Breast epithelium (tissue), 3 donors: ENCODE measurements around the gene COL28A1.

ENCODE experiments used
- POLR2A ChIP-seq: fragments of 450-650 bp; IDR thresholded peaks from one replicate; pipeline ENCODE4 v1.6.1; 2016; ENCODE audit warnings: antibody characterized with exemption, mild to moderate bottlenecking, moderate library complexity
- TF ChIP-seq, protein P1 (sequence below), 3 donors: fragments of 450-650 bp; IDR thresholded peaks; one replicate each; pipeline ENCODE4 v1.5.1; 2016 to 2017; ENCODE audit warnings: antibody characterized with exemption in 3 of 3, mild to moderate bottlenecking in 3 of 3, moderate library complexity in 3 of 3

DNA sequence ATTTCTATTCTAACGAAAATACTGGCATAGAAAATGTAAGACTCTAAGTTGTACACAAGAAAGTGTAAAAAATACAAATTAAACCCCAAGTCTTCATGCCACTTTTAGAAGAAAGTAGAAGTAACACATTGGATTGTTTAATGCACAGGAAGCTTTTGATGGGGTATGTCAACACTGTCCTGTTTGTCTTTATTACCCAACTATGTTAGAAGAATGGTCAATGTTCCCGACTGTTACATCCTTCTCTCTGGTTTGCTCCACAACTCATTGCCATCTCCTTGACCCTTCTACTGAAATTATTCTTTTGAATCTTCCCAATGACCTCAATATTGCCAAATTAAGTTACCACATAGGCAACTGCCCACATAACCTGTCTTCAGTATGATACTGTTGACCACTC, 35.8 kb downstream of the COL28A1 start:
- TF ChIP-seq, protein P1, sequence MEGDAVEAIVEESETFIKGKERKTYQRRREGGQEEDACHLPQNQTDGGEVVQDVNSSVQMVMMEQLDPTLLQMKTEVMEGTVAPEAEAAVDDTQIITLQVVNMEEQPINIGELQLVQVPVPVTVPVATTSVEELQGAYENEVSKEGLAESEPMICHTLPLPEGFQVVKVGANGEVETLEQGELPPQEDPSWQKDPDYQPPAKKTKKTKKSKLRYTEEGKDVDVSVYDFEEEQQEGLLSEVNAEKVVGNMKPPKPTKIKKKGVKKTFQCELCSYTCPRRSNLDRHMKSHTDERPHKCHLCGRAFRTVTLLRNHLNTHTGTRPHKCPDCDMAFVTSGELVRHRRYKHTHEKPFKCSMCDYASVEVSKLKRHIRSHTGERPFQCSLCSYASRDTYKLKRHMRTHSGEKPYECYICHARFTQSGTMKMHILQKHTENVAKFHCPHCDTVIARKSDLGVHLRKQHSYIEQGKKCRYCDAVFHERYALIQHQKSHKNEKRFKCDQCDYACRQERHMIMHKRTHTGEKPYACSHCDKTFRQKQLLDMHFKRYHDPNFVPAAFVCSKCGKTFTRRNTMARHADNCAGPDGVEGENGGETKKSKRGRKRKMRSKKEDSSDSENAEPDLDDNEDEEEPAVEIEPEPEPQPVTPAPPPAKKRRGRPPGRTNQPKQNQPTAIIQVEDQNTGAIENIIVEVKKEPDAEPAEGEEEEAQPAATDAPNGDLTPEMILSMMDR (IDR thresholded peaks at IDR 0.05) = no peak
- TF ChIP-seq POLR2A = no peak
